HG03442 (cell line): ENCODE measurements around the gene CHST8.

Experiments used
- ATAC-seq: cut with Tn5 transposase; IDR thresholded peaks from one replicate; pipeline ENCODE4 v1.9.1; 2021; ENCODE audit warnings: mild to moderate bottlenecking, moderate library complexity; ENCODE audit not compliant: unreplicated experiment

CHST8 gene

GRCh38 chr19:33784432-33784831 is 162.7 kb downstream of the CHST8 start:
- no peak for ATAC-seq

- no peak for ATAC-seq
These were observed 164.0 kb downstream of the CHST8 start for GRCh38 chr19:33785795-33786194.

DNA sequence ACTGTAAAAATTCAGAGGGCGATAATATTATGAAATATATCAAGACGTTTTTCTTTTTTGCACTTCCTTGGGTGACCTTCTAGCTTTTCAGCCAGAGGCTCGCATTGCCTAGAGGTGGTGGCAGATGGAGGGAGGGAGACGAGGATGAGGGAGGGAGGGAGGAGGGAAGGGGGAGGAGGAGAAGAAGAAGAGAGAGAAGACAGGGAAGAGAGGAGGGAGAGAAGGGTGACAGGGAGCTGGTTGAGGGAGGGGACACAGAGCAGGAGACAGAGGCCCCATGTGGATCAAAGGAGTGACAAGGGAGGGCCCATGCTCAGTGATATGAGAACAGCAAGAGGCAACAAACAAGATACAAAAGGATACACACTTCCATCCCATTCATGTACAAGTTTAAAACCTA is 166.9 kb downstream of the CHST8 start:
- no peak for ATAC-seq

- no peak for ATAC-seq
These were observed 167.6 kb downstream of the CHST8 start for GRCh38 chr19:33789344-33789743.

GRCh38 chr19:33794683-33795369 is 173.1 kb downstream of the CHST8 start:
- ATAC-seq, result no peak

GRCh38 chr19:33795370-33796163 is 173.8 kb downstream of the CHST8 start:
- no peak for ATAC-seq

DNA sequence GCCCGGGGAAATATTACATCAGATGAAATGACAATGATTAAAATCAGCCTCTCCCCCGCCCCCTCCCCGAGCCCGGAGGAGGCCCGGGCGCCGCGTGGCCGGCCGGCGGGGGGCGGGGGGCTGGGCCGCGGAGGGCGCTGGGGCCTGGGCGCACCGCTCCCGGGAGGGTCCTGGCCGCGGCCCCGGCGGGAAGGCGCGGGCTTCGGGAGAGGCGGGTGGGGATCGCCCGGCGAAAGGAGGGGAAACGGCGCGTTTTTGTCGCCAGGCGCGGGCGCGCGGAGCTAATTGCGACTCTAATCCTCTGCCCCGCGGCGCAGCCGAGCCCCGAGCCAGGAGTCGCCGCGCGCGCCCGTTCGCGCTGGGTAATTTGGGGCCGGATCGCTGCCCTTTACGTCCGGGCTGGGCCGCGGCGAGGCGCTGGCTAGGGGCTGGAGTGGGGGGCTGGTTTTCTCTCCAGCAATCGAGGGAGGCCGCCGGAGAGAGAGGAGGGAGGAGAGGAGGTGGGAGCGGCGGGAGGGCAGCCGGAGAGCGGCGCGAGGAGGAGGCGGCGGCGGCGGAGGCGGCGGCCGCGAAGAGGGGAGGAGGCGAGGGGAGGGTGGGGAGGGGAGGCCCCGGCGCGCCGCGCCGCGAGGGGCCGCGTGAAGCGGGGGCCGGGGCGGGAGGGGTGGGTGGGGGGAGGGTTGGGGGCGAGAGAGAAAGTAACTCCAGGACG is 174.6 kb downstream of the CHST8 start, which contains the start of gene KCTD15:
Gene KCTD15 (plus strand): TSS at position 707 of the 712 bp plus-strand sequence. CDS start 3,585 bp downstream, outside the sequence.
- ATAC-seq, result no peak

GRCh38 chr19:33797802-33798671 is 176.3 kb downstream of the CHST8 start:
- no peak for ATAC-seq

DNA sequence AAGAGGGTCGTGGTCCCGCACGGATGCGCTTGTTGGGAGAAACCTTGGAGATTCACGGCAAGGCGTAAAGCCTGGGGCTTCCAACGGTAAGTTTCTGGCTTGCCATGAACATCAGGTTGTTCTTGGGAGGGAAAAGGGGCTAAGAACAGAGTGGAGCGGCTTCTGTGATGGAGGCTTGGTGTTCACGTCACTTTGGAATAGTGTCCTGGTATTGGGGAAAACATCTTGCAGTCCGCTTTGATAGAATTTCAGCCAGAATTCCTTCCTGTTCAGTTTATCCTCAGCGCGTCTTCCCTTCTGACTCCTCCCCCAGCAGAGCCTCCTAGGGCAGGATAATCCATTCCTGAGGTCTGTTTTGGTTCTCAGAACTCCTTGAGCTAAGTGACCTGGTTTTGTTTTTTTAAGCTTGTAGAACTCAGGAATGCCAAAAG is 176.9 kb downstream of the CHST8 start:
- no peak for ATAC-seq

GRCh38 chr19:33799476-33799875 is 177.7 kb downstream of the CHST8 start:
- ATAC-seq, result no peak

DNA sequence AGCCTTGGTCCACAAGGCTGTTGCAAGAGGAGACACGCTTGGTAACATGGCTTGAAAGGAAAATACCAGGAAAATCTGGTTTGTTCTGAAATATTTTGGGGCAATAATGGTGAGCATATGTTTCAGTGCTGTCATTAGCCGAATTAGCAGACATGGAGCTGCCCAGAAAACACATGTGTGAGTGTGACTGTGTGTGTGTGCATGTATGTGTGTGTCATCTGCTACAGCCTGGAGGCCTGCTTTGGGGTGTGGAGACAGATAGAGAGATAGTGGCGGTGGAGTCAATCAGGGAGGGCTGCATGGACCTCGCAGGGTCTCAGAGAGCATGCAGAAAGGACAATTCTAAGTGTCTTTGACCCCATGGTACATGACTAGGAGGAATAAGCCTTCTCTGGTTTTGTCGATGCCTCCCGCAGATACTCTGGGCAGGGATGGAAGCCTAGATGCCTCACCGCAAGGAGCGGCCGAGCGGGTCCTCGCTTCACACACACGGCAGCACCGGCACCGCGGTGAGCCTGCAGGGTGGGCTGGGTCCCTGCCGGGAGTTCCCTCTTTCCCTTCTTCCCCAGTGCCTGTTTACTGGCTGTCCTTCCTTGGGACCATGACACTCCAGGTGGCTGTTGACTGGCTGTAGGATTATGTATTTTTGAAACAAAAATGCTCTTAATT is 178.4 kb downstream of the CHST8 start:
- no peak for ATAC-seq

GRCh38 chr19:33801411-33801810 is 179.7 kb downstream of the CHST8 start:
- no peak for ATAC-seq

GRCh38 chr19:33802001-33802400 is 180.2 kb downstream of the CHST8 start:
- no peak for ATAC-seq

GRCh38 chr19:33802801-33803200 is 181.0 kb downstream of the CHST8 start:
- ATAC-seq, result no peak

GRCh38 chr19:33803383-33803782 is 181.6 kb downstream of the CHST8 start:
- no peak for ATAC-seq

DNA sequence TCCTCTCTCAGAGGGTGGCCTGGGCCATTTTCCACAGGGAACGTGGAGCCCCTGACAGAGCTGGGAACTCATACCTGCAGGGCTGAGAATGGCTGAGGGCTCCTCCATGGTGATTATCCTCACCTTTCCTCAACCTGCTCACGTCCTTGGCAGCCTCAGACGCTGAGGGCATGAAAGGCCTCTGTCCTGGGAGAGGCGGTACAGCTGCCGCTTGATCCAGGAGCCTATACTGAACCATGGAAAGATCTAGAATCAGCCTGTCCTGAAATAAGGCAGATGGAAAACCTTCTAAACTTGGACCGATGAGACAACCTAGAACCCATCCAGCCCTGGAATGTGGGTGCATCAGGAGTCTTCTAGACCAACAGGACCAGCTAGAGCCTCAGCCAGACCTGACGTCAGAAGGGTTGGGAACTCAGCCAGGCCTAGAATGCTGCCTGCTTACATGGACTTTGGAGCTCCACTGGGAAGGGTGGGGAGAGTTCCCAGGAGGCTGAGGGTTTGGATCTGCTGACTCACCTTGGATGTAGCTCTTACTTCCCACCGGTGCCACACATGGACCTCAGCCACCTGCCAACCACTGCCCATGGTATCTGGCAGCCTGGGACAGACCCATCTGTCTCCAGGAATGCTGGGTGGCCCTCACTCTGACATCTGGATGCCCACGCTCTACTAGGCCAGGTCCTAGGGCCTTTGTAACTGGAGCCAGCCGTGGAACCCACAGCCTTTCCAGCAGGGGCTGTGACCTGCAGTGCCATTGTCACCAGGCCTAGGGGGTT is 182.5 kb downstream of the CHST8 start:
- no peak for ATAC-seq

- no peak for ATAC-seq
These were observed 183.6 kb downstream of the CHST8 start for GRCh38 chr19:33805313-33805712.

DNA sequence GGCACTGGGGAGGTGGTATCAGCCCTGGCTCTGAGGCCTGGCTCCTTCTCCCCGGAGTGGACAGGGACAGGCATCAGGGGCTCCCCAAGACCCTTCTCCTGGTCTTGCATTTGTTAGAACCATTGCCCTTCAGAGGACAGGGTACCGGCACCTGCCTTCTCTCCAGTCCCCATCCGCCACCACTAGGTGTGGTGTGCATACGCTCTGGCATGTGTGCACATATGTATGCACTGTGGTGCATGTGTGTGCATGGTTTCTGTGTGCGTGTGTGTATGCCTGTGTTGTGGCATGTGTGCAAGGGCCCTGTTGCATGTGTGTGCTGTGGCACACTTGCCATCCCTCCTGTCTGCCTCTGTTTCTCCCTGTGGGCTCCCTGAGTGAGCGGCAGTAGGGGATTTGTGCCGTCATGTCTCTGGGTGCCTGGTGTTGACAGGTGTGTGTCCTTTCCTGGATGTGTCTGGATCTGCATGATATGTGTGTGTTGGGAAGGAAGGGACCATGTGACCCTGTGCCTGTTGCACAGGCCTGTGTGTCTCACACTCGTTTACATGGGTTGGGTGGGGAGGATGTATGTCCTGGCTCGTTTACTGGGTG is 184.2 kb downstream of the CHST8 start:
- ATAC-seq, result no peak

- ATAC-seq, result no peak
These were observed 184.7 kb downstream of the CHST8 start for GRCh38 chr19:33806434-33806881.
